Esophagus muscularis mucosa (tissue), 4 donors: Measurements from ENCODE around the gene SYCN. TPM values are rescaled to one million over a fixed set of nuclear protein-coding genes. Genes with fewer than 3 reads are reported as not detected.
A peak's percentile ranks its signal among the peaks of the same experiment; 100 is the strongest.

Experiments used
- DNase-seq: peaks from one replicate; pipeline ENCODE4 v3.0.0-alpha.2; 2017; ENCODE audit errors: extremely low spot score
- H3K27ac ChIP-seq, 4 donors: fragments of 200-600 bp; sonication (generic); replicated peaks in 1 of 4; 1 replicate in 3 of 4; 2 replicates in 1 of 4; pipeline ENCODE4 v1.5.1; 2016 to 2019; ENCODE audit warnings: mild to moderate bottlenecking in 1 of 4
- H3K27me3 ChIP-seq, 4 donors: fragments of 200-600 bp; sonication (generic); one replicate each; pipeline versions ENCODE4 v1.5.1 to v1.6.0; 2016 to 2019
- H3K36me3 ChIP-seq, 4 donors: fragments of 200-600 bp; sonication (generic); one replicate each; pipeline ENCODE4 v1.5.1; 2016 to 2019
- H3K4me1 ChIP-seq, 4 donors: fragments of 200-600 bp; sonication (generic); one replicate each; pipeline ENCODE4 v1.5.1; 2016 to 2019
- H3K4me3 ChIP-seq, 4 donors: fragments of 200-600 bp; sonication (generic); 1 replicate in 2 of 4; 2 replicates in 2 of 4; pipeline ENCODE4 v1.5.1; 2016 to 2019; ENCODE audit warnings: mild to moderate bottlenecking in 4 of 4, moderate library complexity in 1 of 4
- H3K9me3 ChIP-seq, 4 donors: fragments of 200-600 bp; sonication (generic); 1 replicate in 3 of 4; 2 replicates in 1 of 4; pipeline ENCODE4 v1.5.1; 2016 to 2019
- CTCF ChIP-seq, 3 experiments: fragments of 200-600 bp in 2 of 3; fragments of 450-650 bp in 1 of 3; sonication (generic) in 2 of 3; IDR thresholded peaks; one replicate each; pipeline ENCODE4 v1.5.1; 2017 to 2019; ENCODE audit warnings: antibody characterized with exemption in 3 of 3, mild to moderate bottlenecking in 2 of 3, moderate library complexity in 1 of 3
- EP300 ChIP-seq: sonication (generic); formaldehyde crosslinking; IDR thresholded peaks from one replicate; pipeline ENCODE4 v1.6.1; 2017; ENCODE audit warnings: antibody characterized with exemption
- POLR2A ChIP-seq: fragments of 450-650 bp; IDR thresholded peaks from one replicate; pipeline ENCODE4 v1.6.1; 2017; ENCODE audit warnings: antibody characterized with exemption, moderate library complexity, mild to moderate bottlenecking, low read depth
- POLR2AphosphoS5 ChIP-seq, 2 donors: sonication (generic); formaldehyde crosslinking; IDR thresholded peaks; one replicate each; pipeline ENCODE4 v1.6.1; 2017; ENCODE audit warnings: antibody characterized with exemption in 2 of 2
- WGBS: methylation state at CpG from one replicate; pipeline ENCODE4 v1.1.5; 2018; 5-methylcytosine and 5-hydroxymethylcytosine counted together
- intact Hi-C: fragments of 100-400 bp; cut with DNase I; formaldehyde crosslinking; loops from one replicate; pipeline ENCODE4 v1.15.1; 2023
- total RNA-seq, 4 donors: library from RNA; depleted of rRNA; stranded (reverse); fragments of >200 nt; gene quantifications; one replicate each; pipeline versions ENCODE4 v1.1.0 to v1.2.1, GENCODE V29; 2016

The SYCN gene
- total RNA-seq, 4 donors from 2014 or later: not detected

- Histone ChIP-seq H3K4me1 (peaks cover 16 to 29% (median 25%) of the 10 kb centered on the region in 4 donors), H3K27ac (no peak overlapping the region), H3K27me3 (no peaks in the 10 kb centered on the region), H3K36me3 (peaks cover 11 to 76% (median 56%) of the 10 kb centered on the region in 4 donors), H3K9me3 (no peaks in the 10 kb centered on the region), H3K4me3 (no peak overlapping the region)
- TF ChIP-seq CTCF (IDR thresholded peaks at IDR 0.05): no peak
- no peak for TF ChIP-seq POLR2AphosphoS5 (IDR thresholded peaks at IDR 0.05)
- no peak for TF ChIP-seq POLR2A
- TF ChIP-seq EP300: no peak
- DNase-seq: no peak
- intact Hi-C loops: no loop called here
- 69% methylated on average over 10 of the region's 17 CpGs for WGBS
These were observed 33.5 kb downstream of the SYCN start for GRCh38 chr19:39170386-39171231.

GRCh38 chr19:39169143-39169810 lies 34.8 kb downstream of the SYCN start:
- Histone ChIP-seq H3K27me3 (no peaks in the 10 kb centered on the region), H3K27ac (no peak overlapping the region), H3K4me3 (no peak overlapping the region), H3K36me3 (peaks cover 0 to 62% (median 43%) of the 10 kb centered on the region in 4 donors), H3K9me3 (no peaks in the 10 kb centered on the region), H3K4me1 (peaks cover 16 to 38% (median 26%) of the 10 kb centered on the region in 4 donors)
- TF ChIP-seq EP300: no peak
- no peak for TF ChIP-seq POLR2A
- TF ChIP-seq CTCF (IDR thresholded peaks at IDR 0.05): no peak
- TF ChIP-seq POLR2AphosphoS5 (IDR thresholded peaks at IDR 0.05): no peak
- no peak for DNase-seq
- 88% methylated on average over 12 of the region's 36 CpGs for WGBS
- intact Hi-C loops: no loop called here

GRCh38 chr19:39168258-39169142 lies 35.6 kb downstream of the SYCN start:
- WGBS: 84% methylated on average over 18 of the region's 23 CpGs
- Histone ChIP-seq H3K4me3 (no peak overlapping the region), H3K27ac (no peak overlapping the region), H3K27me3 (no peaks in the 10 kb centered on the region), H3K36me3 (peaks cover 0 to 55% (median 35%) of the 10 kb centered on the region in 4 donors), H3K4me1 (peaks cover 16 to 38% (median 26%) of the 10 kb centered on the region in 4 donors), H3K9me3 (no peaks in the 10 kb centered on the region)
- no peak for DNase-seq
- intact Hi-C loops: no loop called here
- TF ChIP-seq POLR2A (no peak), POLR2AphosphoS5 (IDR thresholded peaks at IDR 0.05) (no peak), CTCF (IDR thresholded peaks at IDR 0.05) (no peak), EP300 (no peak)

GRCh38 chr19:39167461-39168257 lies 36.4 kb downstream of the SYCN start:
- H3K27ac ChIP-seq: peak overlapping the region in 3 of 4 donors; percentile 27 to 52 (median 38)
- H3K4me1 ChIP-seq: peaks cover 16 to 45% (median 29%) of the 10 kb centered on the region in 4 donors
- peaks cover 0 to 46% (median 29%) of the 10 kb centered on the region in 4 donors for H3K36me3 ChIP-seq
- H3K4me3 ChIP-seq: no peak overlapping the region
- no peaks in the 10 kb centered on the region for H3K27me3 ChIP-seq
- DNase-seq: no peak
- 73% methylated on average over 13 of the region's 25 CpGs for WGBS
- no peaks in the 10 kb centered on the region for H3K9me3 ChIP-seq
- intact Hi-C loops: no loop called here
- TF ChIP-seq POLR2A (no peak), POLR2AphosphoS5 (IDR thresholded peaks at IDR 0.05) (no peak), EP300 (no peak), CTCF (IDR thresholded peaks at IDR 0.05) (no peak)
